NB4 (cell line): ENCODE measurements around the gene PRCD.

ENCODE experiments used
- DNase-seq: peaks from one replicate; pipeline ENCODE4 v3.0.0; 2010; ENCODE audit warnings: low read depth
- H3K4me3 ChIP-seq: one replicate; pipeline ENCODE4 v1.5.1; 2011; ENCODE audit warnings: mild to moderate bottlenecking, low read depth, low read length, moderate library complexity
- MYC ChIP-seq: IDR thresholded peaks from 2 replicates; pipeline ENCODE4 v1.6.1; 2011; ENCODE audit warnings: low read depth, low read length
- POLR2A ChIP-seq: IDR thresholded peaks from 2 replicates; pipeline ENCODE4 v1.6.1; 2011; ENCODE audit warnings: mild to moderate bottlenecking; ENCODE audit not compliant: insufficient read length; ENCODE audit errors: extremely low read depth
- TF ChIP-seq, protein P1 (sequence below): IDR thresholded peaks from 2 replicates; pipeline ENCODE4 v1.6.1; 2011; ENCODE audit warnings: low read depth, low read length
- TF ChIP-seq, protein P2 (sequence below): IDR thresholded peaks from one replicate; pipeline ENCODE4 v1.5.1; 2012; ENCODE audit warnings: low read depth, low read length

The PRCD gene

DNA sequence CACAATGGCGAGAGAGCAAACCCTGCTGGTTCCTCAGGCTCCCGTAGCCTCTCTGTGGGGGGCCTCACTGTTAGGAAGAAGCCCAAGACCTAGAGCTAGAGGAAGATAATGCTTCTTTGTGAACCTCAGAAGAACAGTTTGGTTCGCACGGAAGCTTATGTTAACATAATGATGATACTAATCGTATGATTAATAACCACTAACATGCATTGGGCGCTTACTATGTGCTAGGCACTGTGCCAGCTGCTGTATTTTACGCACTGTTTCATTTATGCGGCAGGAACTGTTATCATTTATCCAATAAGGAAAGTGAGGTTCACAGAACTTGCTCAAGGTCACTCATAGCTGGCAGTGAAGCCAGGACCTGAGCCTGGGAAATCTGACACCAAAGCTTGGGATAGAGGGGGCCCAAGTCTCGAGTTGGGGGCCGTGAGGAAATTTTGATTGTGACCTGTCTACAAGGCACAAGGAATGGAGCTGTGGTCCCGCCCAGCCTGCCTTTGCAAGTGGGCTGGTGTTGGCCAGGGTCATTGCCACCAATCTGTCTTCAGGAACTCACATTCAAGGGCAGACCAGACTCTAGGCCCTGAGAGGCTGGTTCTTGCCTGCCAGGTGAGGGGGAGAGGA, 6.8 kb downstream of the PRCD start:
- TF ChIP-seq POLR2A (no peak), MYC (no peak)
- TF ChIP-seq, protein P1, sequence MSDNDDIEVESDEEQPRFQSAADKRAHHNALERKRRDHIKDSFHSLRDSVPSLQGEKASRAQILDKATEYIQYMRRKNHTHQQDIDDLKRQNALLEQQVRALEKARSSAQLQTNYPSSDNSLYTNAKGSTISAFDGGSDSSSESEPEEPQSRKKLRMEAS = no peak
- TF ChIP-seq, protein P2, sequence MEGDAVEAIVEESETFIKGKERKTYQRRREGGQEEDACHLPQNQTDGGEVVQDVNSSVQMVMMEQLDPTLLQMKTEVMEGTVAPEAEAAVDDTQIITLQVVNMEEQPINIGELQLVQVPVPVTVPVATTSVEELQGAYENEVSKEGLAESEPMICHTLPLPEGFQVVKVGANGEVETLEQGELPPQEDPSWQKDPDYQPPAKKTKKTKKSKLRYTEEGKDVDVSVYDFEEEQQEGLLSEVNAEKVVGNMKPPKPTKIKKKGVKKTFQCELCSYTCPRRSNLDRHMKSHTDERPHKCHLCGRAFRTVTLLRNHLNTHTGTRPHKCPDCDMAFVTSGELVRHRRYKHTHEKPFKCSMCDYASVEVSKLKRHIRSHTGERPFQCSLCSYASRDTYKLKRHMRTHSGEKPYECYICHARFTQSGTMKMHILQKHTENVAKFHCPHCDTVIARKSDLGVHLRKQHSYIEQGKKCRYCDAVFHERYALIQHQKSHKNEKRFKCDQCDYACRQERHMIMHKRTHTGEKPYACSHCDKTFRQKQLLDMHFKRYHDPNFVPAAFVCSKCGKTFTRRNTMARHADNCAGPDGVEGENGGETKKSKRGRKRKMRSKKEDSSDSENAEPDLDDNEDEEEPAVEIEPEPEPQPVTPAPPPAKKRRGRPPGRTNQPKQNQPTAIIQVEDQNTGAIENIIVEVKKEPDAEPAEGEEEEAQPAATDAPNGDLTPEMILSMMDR = no peak
- H3K4me3 ChIP-seq = no peak overlapping the region
- no peak for DNase-seq

DNA sequence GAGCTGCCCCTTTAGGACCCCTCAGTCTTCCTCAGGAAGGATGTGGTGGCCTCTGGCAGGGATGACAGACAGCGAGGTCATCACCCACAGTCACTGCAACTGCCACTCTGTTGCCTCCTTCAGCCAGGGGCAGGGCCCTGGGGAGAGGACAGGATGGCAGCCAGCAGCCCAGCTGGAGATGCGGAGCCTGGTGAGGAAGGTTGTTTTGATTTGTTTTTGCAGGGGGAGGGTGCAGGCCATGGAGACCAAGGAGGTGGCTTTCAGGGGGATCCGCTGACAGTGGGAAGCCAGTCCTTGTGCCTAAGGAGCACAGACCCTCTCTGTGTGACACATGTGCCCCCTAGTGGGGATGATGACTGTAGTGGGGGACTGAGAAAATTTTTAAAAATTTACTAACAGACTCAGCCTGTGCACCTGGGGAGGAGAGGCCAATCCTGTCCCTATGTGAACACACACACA, 7.4 kb downstream of the PRCD start:
- no peak overlapping the region for H3K4me3 ChIP-seq
- TF ChIP-seq, protein P1 = peak; percentile 68
- no peak for TF ChIP-seq POLR2A
- TF ChIP-seq, protein P2 = peak; percentile 70
- peak; percentile 81 for DNase-seq

- H3K4me3 ChIP-seq = no peak overlapping the region
- TF ChIP-seq, protein P2 = no peak
- TF ChIP-seq, protein P1 = no peak
- TF ChIP-seq MYC (no peak), POLR2A (no peak)
- no peak for DNase-seq
These were observed 7.9 kb downstream of the PRCD start for GRCh38 chr17:76547642-76548202.

- TF ChIP-seq, protein P2 = no peak
- TF ChIP-seq MYC = no peak
- TF ChIP-seq, protein P1 = no peak
- no peak for TF ChIP-seq POLR2A
- no peak overlapping the region for H3K4me3 ChIP-seq
- DNase-seq = no peak
These were observed 8.8 kb downstream of the PRCD start for GRCh38 chr17:76548378-76549214.

GRCh38 chr17:76549215-76549518, 9.3 kb downstream of the PRCD start:
- TF ChIP-seq POLR2A (no peak), MYC (no peak)
- TF ChIP-seq, protein P1 = no peak
- TF ChIP-seq, protein P2 = no peak
- no peak overlapping the region for H3K4me3 ChIP-seq
- DNase-seq = no peak
